ENCODE measurements around the gene MTHFSD. TPM values are rescaled to one million over a fixed set of nuclear protein-coding genes. Genes with fewer than 3 reads are reported as not detected.
"Not testable (repeated sequence)": the region's sequence is repeated elsewhere in the genome, so short reads cannot be mapped to it uniquely, and the experiment has no call there.

MTHFSD gene
- total RNA-seq, 5 donors from 2014 or later (not counting 1 experiment from before 2014, with no cell fraction given) = 18.0 to 39.6 (median 34.9) TPM

GRCh38 chr16:86590501-86591144 is 35.6 kb upstream of the MTHFSD start:
- Histone ChIP-seq H3K27ac (ENCODE audit: low read length) (no peak overlapping the region), H3K36me3 (ENCODE audit: control insufficient read depth in 2 of 2, extremely low read depth in 1 of 2, insufficient read depth in 1 of 2, low read length in 1 of 2) (no peaks in the 10 kb centered on the region), H3K9me3 (no peaks in the 10 kb centered on the region), H3K4me3 (ENCODE audit: control insufficient read depth in 1 of 2, extremely low read depth in 1 of 2, low read length in 1 of 2) (no peak overlapping the region), H3K4me1 (ENCODE audit: control insufficient read depth in 1 of 2, extremely low read depth in 1 of 2, insufficient read depth in 2 of 2, low read length in 2 of 2) (peaks cover 0 to 4% of the 10 kb centered on the region in 2 experiments), H3K27me3 (replicated peaks in 1 of 2; ENCODE audit: control insufficient read depth in 2 of 2, extremely low read depth in 1 of 2, insufficient read depth in 2 of 2, low read length in 1 of 2) (peaks cover 2 to 29% of the 10 kb centered on the region in 2 experiments)
- WGBS (ENCODE audit: insufficient coverage) = 100% methylated on average over 1 of the region's 4 CpGs
- DNase-seq (no peak), ATAC-seq (replicated peaks in 1 of 4) (no peak)
- Mint-ChIP-seq H3K4me3 (no peak overlapping the region), H3K9me3 (no peaks in the 10 kb centered on the region), H3K4me1 (peaks cover 0 to 9% (median 0%) of the 10 kb centered on the region in 3 donors), H3K36me3 (no peaks in the 10 kb centered on the region), H3K27me3 (peaks cover 20 to 26% of the 10 kb centered on the region in 2 donors), H3K27ac (no peak overlapping the region)
- CTCF ChIA-PET = no interaction called here
- POLR2A ChIA-PET = no interaction called here

GRCh38 chr16:86587955-86588354 is 32.9 kb upstream of the MTHFSD start:
- H3K4me1 Mint-ChIP-seq, H3K4me3 Mint-ChIP-seq: not testable (repeated sequence)

GRCh38 chr16:86587487-86587886 is 32.5 kb upstream of the MTHFSD start:
- no peak overlapping the region for H3K27ac Mint-ChIP-seq
- no peak overlapping the region for H3K4me3 Mint-ChIP-seq
- no peaks in the 10 kb centered on the region for H3K36me3 ChIP-seq (ENCODE audit: control insufficient read depth in 2 of 2, extremely low read depth in 1 of 2, insufficient read depth in 1 of 2, low read length in 1 of 2)

More at GRCh38 chr16:86587955-86588354, 32.9 kb upstream of the MTHFSD start:
- POLR2A ChIA-PET; H3K4me3 ChIP-seq (ENCODE audit: control insufficient read depth in 1 of 2, extremely low read depth in 1 of 2, low read length in 1 of 2); H3K9me3 Mint-ChIP-seq; H3K4me1 ChIP-seq (ENCODE audit: control insufficient read depth in 1 of 2, extremely low read depth in 1 of 2, insufficient read depth in 2 of 2, low read length in 2 of 2); H3K36me3 Mint-ChIP-seq; H3K9me3 ChIP-seq; H3K27ac Mint-ChIP-seq; CTCF ChIA-PET; DNase-seq; H3K27ac ChIP-seq (ENCODE audit: low read length); ATAC-seq (replicated peaks in 1 of 4); H3K36me3 ChIP-seq (ENCODE audit: control insufficient read depth in 2 of 2, extremely low read depth in 1 of 2, insufficient read depth in 1 of 2, low read length in 1 of 2): not testable (repeated sequence)
- peaks cover 5 to 34% of the 10 kb centered on the region in 2 experiments for H3K27me3 ChIP-seq (replicated peaks in 1 of 2; ENCODE audit: control insufficient read depth in 2 of 2, extremely low read depth in 1 of 2, insufficient read depth in 2 of 2, low read length in 1 of 2)
- WGBS (ENCODE audit: insufficient coverage) = 68% methylated on average over 3 of the region's 3 CpGs
- H3K27me3 Mint-ChIP-seq = peaks cover 15 to 19% of the 10 kb centered on the region in 2 donors

GRCh38 chr16:86585821-86586611 is 31.0 kb upstream of the MTHFSD start:
- H3K27ac Mint-ChIP-seq = no peak overlapping the region

More at GRCh38 chr16:86587487-86587886, 32.5 kb upstream of the MTHFSD start:
- Histone ChIP-seq H3K4me3 (ENCODE audit: control insufficient read depth in 1 of 2, extremely low read depth in 1 of 2, low read length in 1 of 2) (no peak overlapping the region), H3K9me3 (no peaks in the 10 kb centered on the region), H3K27ac (ENCODE audit: low read length) (no peak overlapping the region), H3K27me3 (replicated peaks in 1 of 2; ENCODE audit: control insufficient read depth in 2 of 2, extremely low read depth in 1 of 2, insufficient read depth in 2 of 2, low read length in 1 of 2) (peaks cover 7 to 29% of the 10 kb centered on the region in 2 experiments), H3K4me1 (ENCODE audit: control insufficient read depth in 1 of 2, extremely low read depth in 1 of 2, insufficient read depth in 2 of 2, low read length in 2 of 2) (no peaks in the 10 kb centered on the region)
- 92% methylated on average over 3 of the region's 3 CpGs for WGBS (ENCODE audit: insufficient coverage)
- Mint-ChIP-seq H3K9me3 (no peaks in the 10 kb centered on the region), H3K36me3 (no peaks in the 10 kb centered on the region), H3K4me1 (no peaks in the 10 kb centered on the region), H3K27me3 (peaks cover 14 to 18% of the 10 kb centered on the region in 2 donors)
- ChIA-PET POLR2A (no interaction called here), CTCF (no interaction called here)
- DNase-seq (no peak), ATAC-seq (replicated peaks in 1 of 4) (no peak)

GRCh38 chr16:86584726-86585721 is 30.0 kb upstream of the MTHFSD start:
- H3K27ac ChIP-seq (ENCODE audit: low read length) = no peak overlapping the region
- Mint-ChIP-seq H3K36me3 (no peaks in the 10 kb centered on the region), H3K27me3 (peaks cover 24 to 31% of the 10 kb centered on the region in 2 donors), H3K4me1 (no peaks in the 10 kb centered on the region), H3K9me3 (no peaks in the 10 kb centered on the region), H3K27ac (no peak overlapping the region), H3K4me3 (no peak overlapping the region)
- 77% methylated on average over 8 of the region's 12 CpGs for WGBS (ENCODE audit: insufficient coverage)
- H3K4me1 ChIP-seq (ENCODE audit: control insufficient read depth in 1 of 2, extremely low read depth in 1 of 2, insufficient read depth in 2 of 2, low read length in 2 of 2) = no peaks in the 10 kb centered on the region
- DNase-seq (no peak), ATAC-seq (replicated peaks in 1 of 4) (no peak)
- H3K4me3 ChIP-seq (ENCODE audit: control insufficient read depth in 1 of 2, extremely low read depth in 1 of 2, low read length in 1 of 2) = no peak overlapping the region
- H3K36me3 ChIP-seq (ENCODE audit: control insufficient read depth in 2 of 2, extremely low read depth in 1 of 2, insufficient read depth in 1 of 2, low read length in 1 of 2) = no peaks in the 10 kb centered on the region
- H3K27me3 ChIP-seq (replicated peaks in 1 of 2; ENCODE audit: control insufficient read depth in 2 of 2, extremely low read depth in 1 of 2, insufficient read depth in 2 of 2, low read length in 1 of 2) = peaks cover 10 to 31% of the 10 kb centered on the region in 2 experiments
- no peaks in the 10 kb centered on the region for H3K9me3 ChIP-seq
- CTCF ChIA-PET = no interaction called here
- POLR2A ChIA-PET = no interaction called here

More at GRCh38 chr16:86585821-86586611, 31.0 kb upstream of the MTHFSD start:
- Histone ChIP-seq H3K4me1 (ENCODE audit: control insufficient read depth in 1 of 2, extremely low read depth in 1 of 2, insufficient read depth in 2 of 2, low read length in 2 of 2) (no peaks in the 10 kb centered on the region), H3K4me3 (ENCODE audit: control insufficient read depth in 1 of 2, extremely low read depth in 1 of 2, low read length in 1 of 2) (no peak overlapping the region), H3K27me3 (replicated peaks in 1 of 2; ENCODE audit: control insufficient read depth in 2 of 2, extremely low read depth in 1 of 2, insufficient read depth in 2 of 2, low read length in 1 of 2) (peaks cover 10 to 30% of the 10 kb centered on the region in 2 experiments), H3K27ac (ENCODE audit: low read length) (no peak overlapping the region), H3K36me3 (ENCODE audit: control insufficient read depth in 2 of 2, extremely low read depth in 1 of 2, insufficient read depth in 1 of 2, low read length in 1 of 2) (no peaks in the 10 kb centered on the region), H3K9me3 (no peaks in the 10 kb centered on the region)
- 78% methylated on average over 7 of the region's 10 CpGs for WGBS (ENCODE audit: insufficient coverage)
- Mint-ChIP-seq H3K4me3 (no peak overlapping the region), H3K27me3 (peaks cover 15 to 23% of the 10 kb centered on the region in 2 donors), H3K9me3 (no peaks in the 10 kb centered on the region), H3K4me1 (no peaks in the 10 kb centered on the region), H3K36me3 (no peaks in the 10 kb centered on the region)
- ChIA-PET POLR2A (no interaction called here), CTCF (no interaction called here)
- ATAC-seq (replicated peaks in 1 of 4) (no peak), DNase-seq (no peak)

GRCh38 chr16:86584071-86584685 is 29.1 kb upstream of the MTHFSD start:
- Histone ChIP-seq H3K4me3 (ENCODE audit: control insufficient read depth in 1 of 2, extremely low read depth in 1 of 2, low read length in 1 of 2) (no peak overlapping the region), H3K27me3 (replicated peaks in 1 of 2; ENCODE audit: control insufficient read depth in 2 of 2, extremely low read depth in 1 of 2, insufficient read depth in 2 of 2, low read length in 1 of 2) (peaks cover 10 to 37% of the 10 kb centered on the region in 2 experiments), H3K27ac (ENCODE audit: low read length) (no peak overlapping the region), H3K9me3 (no peaks in the 10 kb centered on the region), H3K36me3 (ENCODE audit: control insufficient read depth in 2 of 2, extremely low read depth in 1 of 2, insufficient read depth in 1 of 2, low read length in 1 of 2) (no peaks in the 10 kb centered on the region), H3K4me1 (ENCODE audit: control insufficient read depth in 1 of 2, extremely low read depth in 1 of 2, insufficient read depth in 2 of 2, low read length in 2 of 2) (no peaks in the 10 kb centered on the region)
- Mint-ChIP-seq H3K9me3 (no peaks in the 10 kb centered on the region), H3K27ac (no peak overlapping the region), H3K4me3 (no peak overlapping the region), H3K4me1 (no peaks in the 10 kb centered on the region), H3K27me3 (peaks cover 28 to 37% of the 10 kb centered on the region in 2 donors), H3K36me3 (no peaks in the 10 kb centered on the region)
- no peak for DNase-seq
- WGBS (ENCODE audit: insufficient coverage) = 83% methylated on average over 3 of the region's 6 CpGs
- no peak for ATAC-seq (replicated peaks in 1 of 4)
- ChIA-PET POLR2A (no interaction called here), CTCF (no interaction called here)
